ENCODE measurements around the gene WWOX. TPM values are rescaled to one million over a fixed set of nuclear protein-coding genes. Genes with fewer than 3 reads are reported as not detected.

Gene WWOX
- total and polyA plus RNA-seq, 2 donors (not counting 3 experiments of a cell fraction or from before 2014, with no cell fraction given), result 6.2 to 12.5 TPM

- no peaks in the 10 kb centered on the region for H3K79me2 ChIP-seq (ENCODE audit: control insufficient read depth, insufficient read depth, low read length)
- CTCF ChIA-PET, result no interaction called here
Measured at GRCh38 chr16:78081341-78081740, 18.1 kb upstream of the WWOX start.

More at GRCh38 chr16:78081341-78081740, 18.1 kb upstream of the WWOX start:
- Histone ChIP-seq H3K27me3 (ENCODE audit: control insufficient read depth in 2 of 2, insufficient read depth in 2 of 2, low read length in 2 of 2) (no peaks in the 10 kb centered on the region), H3K9ac (replicated peaks; ENCODE audit: extremely low read depth, insufficient read depth, low read length) (no peak overlapping the region), H4K20me1 (replicated peaks; ENCODE audit: control insufficient read depth, extremely low read depth, insufficient read depth, low read length) (no peaks in the 10 kb centered on the region), H3K36me3 (ENCODE audit: control insufficient read depth in 2 of 2, extremely low read depth in 1 of 2, insufficient read depth in 2 of 2, low read length in 2 of 2) (no peaks in the 10 kb centered on the region), H3K9me3 (replicated peaks; ENCODE audit: control insufficient read depth, insufficient read depth, low read length) (no peaks in the 10 kb centered on the region), H3K4me3 (replicated peaks in 1 of 3; ENCODE audit: insufficient read depth in 1 of 3, low read depth in 1 of 3, low read length in 3 of 3) (no peak overlapping the region), H2AFZ (ENCODE audit: low read depth, low read length) (no peak overlapping the region), H3K27ac (ENCODE audit: insufficient read depth, low read depth, low read length) (no peak overlapping the region), H3K4me2 (ENCODE audit: insufficient read depth, low read length) (no peak overlapping the region), H3K9me1 (replicated peaks; ENCODE audit: control insufficient read depth, extremely low read depth, insufficient read depth, low read length) (no peaks in the 10 kb centered on the region), H3K4me1 (ENCODE audit: control insufficient read depth, extremely low read depth, insufficient read depth, low read length) (no peaks in the 10 kb centered on the region)
- no peak for FAIRE-seq
- no TSS peak for BruUV-seq (replicated peaks)
- DNase-seq (ENCODE audit: low read depth, low spot score), result no peak
- intact Hi-C loops (cut with micrococcal nuclease) (no loop called here), dilution Hi-C loops (cut with MboI; ENCODE audit: extremely low pct_ligation_motif_present, low sequenced_read_pairs) (no loop called here)
- POLR2A ChIA-PET, result no interaction called here
- no peak for TF ChIP-seq GATA2 (IDR thresholded peaks at IDR 0.05; ENCODE audit: insufficient read depth, insufficient read length, low read depth, low read length)
- TF ChIP-seq POLR2A (IDR thresholded peaks at IDR 0.05; ENCODE audit: low read depth, low read length), result no peak
- no peak for TF ChIP-seq MYC (IDR thresholded peaks at IDR 0.05; ENCODE audit: low read depth, low read length)
- TF ChIP-seq JUN (IDR thresholded peaks at IDR 0.05; ENCODE audit: borderline replicate concordance, insufficient read depth, insufficient read length, low read depth), result no peak
- no peak for TF ChIP-seq FOS (IDR thresholded peaks at IDR 0.05; ENCODE audit: borderline replicate concordance, insufficient read depth, low read length)
- no peak for TF ChIP-seq EZH2 (IDR thresholded peaks at IDR 0.05; ENCODE audit: borderline replicate concordance, low read depth, low read length, severe bottlenecking)
- TF ChIP-seq, protein P1, sequence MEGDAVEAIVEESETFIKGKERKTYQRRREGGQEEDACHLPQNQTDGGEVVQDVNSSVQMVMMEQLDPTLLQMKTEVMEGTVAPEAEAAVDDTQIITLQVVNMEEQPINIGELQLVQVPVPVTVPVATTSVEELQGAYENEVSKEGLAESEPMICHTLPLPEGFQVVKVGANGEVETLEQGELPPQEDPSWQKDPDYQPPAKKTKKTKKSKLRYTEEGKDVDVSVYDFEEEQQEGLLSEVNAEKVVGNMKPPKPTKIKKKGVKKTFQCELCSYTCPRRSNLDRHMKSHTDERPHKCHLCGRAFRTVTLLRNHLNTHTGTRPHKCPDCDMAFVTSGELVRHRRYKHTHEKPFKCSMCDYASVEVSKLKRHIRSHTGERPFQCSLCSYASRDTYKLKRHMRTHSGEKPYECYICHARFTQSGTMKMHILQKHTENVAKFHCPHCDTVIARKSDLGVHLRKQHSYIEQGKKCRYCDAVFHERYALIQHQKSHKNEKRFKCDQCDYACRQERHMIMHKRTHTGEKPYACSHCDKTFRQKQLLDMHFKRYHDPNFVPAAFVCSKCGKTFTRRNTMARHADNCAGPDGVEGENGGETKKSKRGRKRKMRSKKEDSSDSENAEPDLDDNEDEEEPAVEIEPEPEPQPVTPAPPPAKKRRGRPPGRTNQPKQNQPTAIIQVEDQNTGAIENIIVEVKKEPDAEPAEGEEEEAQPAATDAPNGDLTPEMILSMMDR (IDR thresholded peaks at IDR 0.05; ENCODE audit: extremely low read depth in 1 of 2, insufficient read depth in 1 of 2, low read depth in 1 of 2, low read length in 2 of 2), result no peak
- TF ChIP-seq, protein P2, sequence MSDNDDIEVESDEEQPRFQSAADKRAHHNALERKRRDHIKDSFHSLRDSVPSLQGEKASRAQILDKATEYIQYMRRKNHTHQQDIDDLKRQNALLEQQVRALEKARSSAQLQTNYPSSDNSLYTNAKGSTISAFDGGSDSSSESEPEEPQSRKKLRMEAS (IDR thresholded peaks at IDR 0.05; ENCODE audit: insufficient read depth, insufficient read length), result no peak
- TF ChIP-seq POLR2AphosphoS5 (IDR thresholded peaks at IDR 0.05; ENCODE audit: insufficient read depth, low read depth, low read length), result no peak
